ENCODE results near the gene HNF1B. TPM values are rescaled to one million over a fixed set of nuclear protein-coding genes. Genes with fewer than 3 reads are reported as not detected.
A peak's percentile ranks its signal among the peaks of the same experiment; 100 is the strongest.

HNF1B gene
- total RNA-seq, 2 donors from 2014 or later = 22.3 to 37.6 TPM

GRCh38 chr17:37651849-37652248 lies 93.0 kb downstream of the HNF1B start:
- Histone ChIP-seq H3K27me3 (no peaks in the 10 kb centered on the region), H3K4me3 (no peak overlapping the region), H3K36me3 (replicated peaks in 1 of 2; ENCODE audit: insufficient read depth in 1 of 2, low read depth in 2 of 2) (no peaks in the 10 kb centered on the region), H3K9me3 (no peaks in the 10 kb centered on the region), H3K27ac (no peak overlapping the region), H3K4me1 (no peaks in the 10 kb centered on the region)
- TF ChIP-seq CTCF (IDR thresholded peaks at IDR 0.05) (no peak), POLR2A (IDR thresholded peaks at IDR 0.05) (no peak)
- intact Hi-C loops (cut with DNase I) = loop anchor here (10.0 kb wide), 1 partner anchor 123 kb away; no protein-coding TSS in a partner anchor
- no peak for DNase-seq
- 59 to 72% methylated on average over 2 of the region's 2 CpGs for WGBS, 2 donors
- ATAC-seq = no peak

GRCh38 chr17:37650419-37651003 lies 94.3 kb downstream of the HNF1B start:
- no peaks in the 10 kb centered on the region for H3K36me3 ChIP-seq (replicated peaks in 1 of 2; ENCODE audit: insufficient read depth in 1 of 2, low read depth in 2 of 2)
- H3K4me1 ChIP-seq = no peaks in the 10 kb centered on the region
- no peaks in the 10 kb centered on the region for H3K27me3 ChIP-seq
- ATAC-seq (peak; percentile 71), DNase-seq (peak; percentile 26 to 57 (median 41))
- H3K9me3 ChIP-seq = no peaks in the 10 kb centered on the region
- intact Hi-C loops (cut with DNase I) = loop anchor here (10.0 kb wide), 1 partner anchor 124 kb away; no protein-coding TSS in a partner anchor
- H3K27ac ChIP-seq = no peak overlapping the region
- 44 to 48% methylated on average over 6 of the region's 6 CpGs for WGBS, 2 donors
- H3K4me3 ChIP-seq = no peak overlapping the region
- peak in 6 of 7 experiments; percentile 20 to 59 (median 51) for TF ChIP-seq CTCF (IDR thresholded peaks at IDR 0.05)
- TF ChIP-seq POLR2A (IDR thresholded peaks at IDR 0.05) = no peak

- 36 to 45% methylated on average over 2 of the region's 2 CpGs for whole genome bisulfite sequencing, 2 donors
- ATAC-seq = no peak
These were observed 96.3 kb downstream of the HNF1B start for GRCh38 chr17:37648555-37648954.

GRCh38 chr17:37647856-37648255 lies 97.0 kb downstream of the HNF1B start:
- no peak for TF ChIP-seq POLR2A (IDR thresholded peaks at IDR 0.05)
- TF ChIP-seq CTCF (IDR thresholded peaks at IDR 0.05) = no peak
- ATAC-seq (no peak), DNase-seq (no peak)
- no peak overlapping the region for H3K27ac ChIP-seq
- no peak overlapping the region for H3K4me3 ChIP-seq
- WGBS, 2 donors = 72 to 93% methylated on average over 1 of the region's 1 CpG
- no peaks in the 10 kb centered on the region for H3K9me3 ChIP-seq
- H3K27me3 ChIP-seq = no peaks in the 10 kb centered on the region
- H3K4me1 ChIP-seq = peaks cover 14% of the 10 kb centered on the region
- intact Hi-C loops (cut with DNase I) = no loop called here
- no peaks in the 10 kb centered on the region for H3K36me3 ChIP-seq (replicated peaks in 1 of 2; ENCODE audit: insufficient read depth in 1 of 2, low read depth in 2 of 2)

More at GRCh38 chr17:37648555-37648954, 96.3 kb downstream of the HNF1B start:
- no peaks in the 10 kb centered on the region for H3K27me3 ChIP-seq
- DNase-seq = no peak
- intact Hi-C loops (cut with DNase I) = no loop called here
- no peak overlapping the region for H3K4me3 ChIP-seq
- H3K27ac ChIP-seq = peak overlapping the region in 2 of 4 donors; percentile 38 to 47
- TF ChIP-seq POLR2A (IDR thresholded peaks at IDR 0.05) = no peak
- no peak for TF ChIP-seq CTCF (IDR thresholded peaks at IDR 0.05)
- no peaks in the 10 kb centered on the region for H3K9me3 ChIP-seq
- H3K4me1 ChIP-seq = peaks cover 13% of the 10 kb centered on the region
- H3K36me3 ChIP-seq (replicated peaks in 1 of 2; ENCODE audit: insufficient read depth in 1 of 2, low read depth in 2 of 2) = no peaks in the 10 kb centered on the region

GRCh38 chr17:37643869-37644268 lies 101.0 kb downstream of the HNF1B start:
- peak overlapping the region; percentile 58 to 90 (median 73) for H3K27ac ChIP-seq
- DNase-seq (peak; percentile 26 to 59 (median 47)), ATAC-seq (peak; percentile 72)
- TF ChIP-seq POLR2A (IDR thresholded peaks at IDR 0.05) (no peak), CTCF (IDR thresholded peaks at IDR 0.05) (no peak)
- H3K27me3 ChIP-seq = no peaks in the 10 kb centered on the region
- 3 to 6% methylated on average over 3 of the region's 3 CpGs for WGBS, 2 donors
- no peak overlapping the region for H3K4me3 ChIP-seq
- intact Hi-C loops (cut with DNase I) = no loop called here
- peaks cover 0 to 1% of the 10 kb centered on the region in 2 donors for H3K36me3 ChIP-seq (replicated peaks in 1 of 2; ENCODE audit: insufficient read depth in 1 of 2, low read depth in 2 of 2)
- H3K4me1 ChIP-seq = peaks cover 27% of the 10 kb centered on the region
- H3K9me3 ChIP-seq = no peaks in the 10 kb centered on the region
